ENCODE measurements around the gene TMEM165.

The TMEM165 gene

DNA sequence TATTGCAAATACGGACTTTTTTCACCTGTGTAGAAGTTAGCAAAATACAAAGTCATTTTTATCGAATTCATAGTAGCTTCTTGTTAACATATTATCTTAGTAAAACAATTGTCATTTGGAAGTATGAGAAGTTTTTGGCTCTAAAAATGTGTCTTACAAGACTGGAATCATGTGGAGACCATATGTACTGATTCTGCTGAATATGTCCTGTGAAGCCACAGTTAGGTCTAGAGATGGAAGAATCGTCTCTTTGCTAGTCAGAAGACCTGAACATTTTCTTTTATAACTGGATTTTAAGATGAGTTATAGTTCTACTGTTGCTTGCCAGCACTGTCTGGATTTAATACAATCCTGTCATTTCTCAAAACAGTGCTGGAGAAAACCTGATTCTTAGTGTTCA lies 29.0 kb downstream of the TMEM165 start:
- peaks cover 93% of the 10 kb centered on the region for H3K36me3 ChIP-seq
- no peaks in the 10 kb centered on the region for H3K9me3 ChIP-seq
- no peaks in the 10 kb centered on the region for H3K27me3 ChIP-seq
- TF ChIP-seq, protein P1, sequence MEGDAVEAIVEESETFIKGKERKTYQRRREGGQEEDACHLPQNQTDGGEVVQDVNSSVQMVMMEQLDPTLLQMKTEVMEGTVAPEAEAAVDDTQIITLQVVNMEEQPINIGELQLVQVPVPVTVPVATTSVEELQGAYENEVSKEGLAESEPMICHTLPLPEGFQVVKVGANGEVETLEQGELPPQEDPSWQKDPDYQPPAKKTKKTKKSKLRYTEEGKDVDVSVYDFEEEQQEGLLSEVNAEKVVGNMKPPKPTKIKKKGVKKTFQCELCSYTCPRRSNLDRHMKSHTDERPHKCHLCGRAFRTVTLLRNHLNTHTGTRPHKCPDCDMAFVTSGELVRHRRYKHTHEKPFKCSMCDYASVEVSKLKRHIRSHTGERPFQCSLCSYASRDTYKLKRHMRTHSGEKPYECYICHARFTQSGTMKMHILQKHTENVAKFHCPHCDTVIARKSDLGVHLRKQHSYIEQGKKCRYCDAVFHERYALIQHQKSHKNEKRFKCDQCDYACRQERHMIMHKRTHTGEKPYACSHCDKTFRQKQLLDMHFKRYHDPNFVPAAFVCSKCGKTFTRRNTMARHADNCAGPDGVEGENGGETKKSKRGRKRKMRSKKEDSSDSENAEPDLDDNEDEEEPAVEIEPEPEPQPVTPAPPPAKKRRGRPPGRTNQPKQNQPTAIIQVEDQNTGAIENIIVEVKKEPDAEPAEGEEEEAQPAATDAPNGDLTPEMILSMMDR (IDR thresholded peaks at IDR 0.05) = no peak
- H3K27ac ChIP-seq = no peak overlapping the region
- H3K4me3 ChIP-seq (ENCODE audit: low read depth in 1 of 2, low read length in 1 of 2) = no peak overlapping the region
- H3K4me1 ChIP-seq (ENCODE audit: control insufficient read depth in 1 of 2, insufficient read depth in 1 of 2, low read depth in 1 of 2, low read length in 1 of 2) = no peaks in the 10 kb centered on the region

DNA sequence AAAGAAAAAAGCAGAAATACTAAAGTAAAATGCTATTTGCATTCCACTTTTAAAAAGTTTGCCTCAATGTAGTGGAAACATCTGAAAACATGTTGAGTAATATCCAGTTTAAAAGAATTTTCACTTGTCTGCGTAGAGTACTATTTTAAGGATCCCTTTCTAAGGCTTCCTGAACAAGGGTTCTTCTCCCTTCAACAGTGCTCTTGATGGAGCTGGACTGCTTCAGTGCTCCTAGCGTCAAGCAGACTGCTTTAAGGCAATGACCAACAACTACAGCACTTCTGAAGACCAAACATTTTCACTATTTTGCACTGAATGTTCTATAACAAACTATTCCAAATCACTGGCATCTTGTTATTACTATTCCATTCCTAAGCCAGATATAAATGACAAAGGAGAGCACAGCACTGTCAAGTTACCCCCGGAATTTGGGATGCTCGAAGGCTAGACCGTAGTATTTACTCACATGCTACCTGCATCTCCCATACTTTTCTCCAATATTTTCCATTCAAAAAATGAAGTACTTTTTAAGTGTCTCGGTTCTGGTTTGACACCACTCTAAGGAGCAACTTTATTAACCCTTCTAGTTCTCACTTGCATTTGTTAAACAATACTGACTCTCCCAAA lies 36.1 kb downstream of the TMEM165 start:
- H3K27me3 ChIP-seq = no peaks in the 10 kb centered on the region
- peak overlapping the region; percentile 20 for H3K27ac ChIP-seq
- no peaks in the 10 kb centered on the region for H3K9me3 ChIP-seq
- TF ChIP-seq, protein P1 (IDR thresholded peaks at IDR 0.05) = no peak
- no peaks in the 10 kb centered on the region for H3K4me1 ChIP-seq (ENCODE audit: control insufficient read depth in 1 of 2, insufficient read depth in 1 of 2, low read depth in 1 of 2, low read length in 1 of 2)
- H3K36me3 ChIP-seq = peaks cover 74% of the 10 kb centered on the region
- no peak overlapping the region for H3K4me3 ChIP-seq (ENCODE audit: low read depth in 1 of 2, low read length in 1 of 2)

DNA sequence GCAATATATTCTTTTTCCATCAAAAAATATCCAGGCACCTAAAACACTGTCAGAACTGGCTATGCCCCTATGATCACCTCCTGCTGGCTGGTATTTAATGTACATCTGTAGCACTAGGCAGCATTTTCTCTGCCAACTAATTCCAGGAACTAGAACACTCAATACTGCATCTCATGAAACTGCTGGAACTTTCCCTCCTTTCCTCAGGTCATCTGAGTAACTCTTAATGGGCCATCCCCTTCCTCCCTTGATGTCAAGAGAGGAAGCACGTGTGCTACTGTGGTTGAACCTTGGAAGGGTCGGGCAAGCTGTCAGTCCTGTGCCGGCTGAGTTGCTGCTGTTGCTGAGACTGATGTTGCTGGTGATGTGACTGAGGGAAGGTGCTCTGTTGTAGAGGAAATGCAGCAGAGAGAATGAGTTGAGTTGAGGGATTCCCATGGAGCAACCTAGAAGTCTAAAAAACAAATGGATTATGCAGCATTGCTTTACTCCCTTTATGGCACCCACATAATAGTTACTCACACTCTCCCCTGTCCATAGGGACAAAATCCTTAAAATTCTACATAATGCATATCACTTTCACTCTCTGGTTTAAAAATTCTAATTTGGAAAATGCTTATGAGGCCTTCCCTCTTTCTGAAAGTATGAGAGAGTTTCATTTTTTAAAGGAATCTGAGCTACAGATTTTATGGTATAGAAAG lies 39.5 kb downstream of the TMEM165 start:
- no peak overlapping the region for H3K4me3 ChIP-seq (ENCODE audit: low read depth in 1 of 2, low read length in 1 of 2)
- no peaks in the 10 kb centered on the region for H3K4me1 ChIP-seq (ENCODE audit: control insufficient read depth in 1 of 2, insufficient read depth in 1 of 2, low read depth in 1 of 2, low read length in 1 of 2)
- peaks cover 42% of the 10 kb centered on the region for H3K36me3 ChIP-seq
- no peak overlapping the region for H3K27ac ChIP-seq
- H3K9me3 ChIP-seq = no peaks in the 10 kb centered on the region
- TF ChIP-seq, protein P1 (IDR thresholded peaks at IDR 0.05) = no peak
- no peaks in the 10 kb centered on the region for H3K27me3 ChIP-seq

DNA sequence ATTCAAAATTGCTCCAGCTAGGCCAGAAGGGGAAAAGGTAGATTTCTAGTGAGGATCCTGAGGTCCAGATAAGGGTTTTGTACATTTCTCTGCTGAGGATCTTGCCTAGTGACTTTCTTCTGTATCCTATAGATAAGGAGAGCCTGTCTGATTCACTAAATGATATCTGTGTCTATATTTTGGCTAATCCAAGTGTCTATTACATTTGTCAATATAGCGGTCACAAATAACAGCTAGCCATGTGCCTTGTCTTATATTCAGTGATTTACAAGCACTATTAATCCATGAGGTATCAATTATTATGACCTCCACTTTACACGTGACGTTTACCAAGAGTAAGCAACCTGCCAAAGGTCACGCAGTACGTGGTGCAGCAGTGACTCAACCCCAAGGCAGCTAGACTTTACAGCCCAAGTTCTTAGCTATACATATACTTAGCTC lies 41.6 kb downstream of the TMEM165 start:
- no peak overlapping the region for H3K4me3 ChIP-seq (ENCODE audit: low read depth in 1 of 2, low read length in 1 of 2)
- no peaks in the 10 kb centered on the region for H3K9me3 ChIP-seq
- H3K4me1 ChIP-seq (ENCODE audit: control insufficient read depth in 1 of 2, insufficient read depth in 1 of 2, low read depth in 1 of 2, low read length in 1 of 2) = no peaks in the 10 kb centered on the region
- H3K36me3 ChIP-seq = peaks cover 28% of the 10 kb centered on the region
- H3K27ac ChIP-seq = no peak overlapping the region
- no peaks in the 10 kb centered on the region for H3K27me3 ChIP-seq
- TF ChIP-seq, protein P1 (IDR thresholded peaks at IDR 0.05) = no peak

DNA sequence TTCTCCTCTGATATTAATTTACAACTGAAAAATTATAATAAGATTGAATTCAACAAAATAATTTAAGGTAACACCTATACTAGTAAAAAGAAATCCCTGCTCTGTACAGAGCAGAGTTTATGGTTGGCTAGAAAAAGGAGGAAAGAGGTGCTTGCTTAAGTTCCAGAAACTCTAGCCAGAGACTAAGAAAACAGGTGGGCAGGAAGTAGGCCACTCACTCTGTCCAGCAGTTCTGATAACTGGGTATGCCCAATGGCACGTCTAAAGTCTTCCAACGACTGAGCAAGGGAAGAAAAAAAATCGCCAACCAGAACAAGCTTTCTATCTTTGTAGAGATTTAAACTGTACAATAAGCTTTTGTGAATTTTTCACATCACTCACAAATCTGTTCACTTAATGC lies 42.1 kb downstream of the TMEM165 start:
- Histone ChIP-seq H3K9me3 (no peaks in the 10 kb centered on the region), H3K4me1 (ENCODE audit: control insufficient read depth in 1 of 2, insufficient read depth in 1 of 2, low read depth in 1 of 2, low read length in 1 of 2) (no peaks in the 10 kb centered on the region), H3K27ac (no peak overlapping the region), H3K36me3 (peaks cover 26% of the 10 kb centered on the region), H3K4me3 (ENCODE audit: low read depth in 1 of 2, low read length in 1 of 2) (no peak overlapping the region), H3K27me3 (no peaks in the 10 kb centered on the region)
- TF ChIP-seq, protein P1 (IDR thresholded peaks at IDR 0.05) = no peak

Data from neutrophil (primary cell).